GM12878 (cell line): ENCODE results near the gene CSTA. TPM values are rescaled to one million over a fixed set of nuclear protein-coding genes. Genes with fewer than 3 reads are reported as not detected.

ENCODE experiments used
- ATAC-seq: fragments of 200-7000 bp; cut with Tn5 transposase; 3 replicates; pipeline ENCODE4 v1.9.1; 2020; ENCODE audit warnings: mild to moderate bottlenecking, moderate library complexity
- BruUV-seq: library from RNA; stranded (reverse); fragments of 400-500 nt; replicated peaks from 2 replicates; lab custom pipeline; 2021; lab: Mats Ljungman, UMichigan
- CTCF ChIA-PET: fragments of 300-600 bp; sonication (Branson Sonifier 250); formaldehyde crosslinking; extraction: SDS; loops from one replicate; lab custom pipeline; 2021; ENCODE audit warnings: inconsistent platforms; lab: Yijun Ruan, JAX
- POLR2A ChIA-PET: fragments of 350-600 bp; formaldehyde crosslinking; extraction: SDS; loops from one replicate; lab custom pipeline; 2021; ENCODE audit warnings: inconsistent platforms; lab: Charles Lee
- RAD21 ChIA-PET: fragments of 300-600 bp; sonication (Branson Sonifier 250); formaldehyde crosslinking; loops from one replicate; lab custom pipeline; 2023; ENCODE audit warnings: antibody characterized with exemption; ENCODE audit not compliant: unreplicated experiment; lab: Charles Lee
- SMC1A ChIA-PET: fragments of 300-600 bp; sonication (Branson Sonifier 250); formaldehyde crosslinking; loops from one replicate; lab custom pipeline; 2023; ENCODE audit not compliant: unreplicated experiment, uncharacterized antibody; lab: Charles Lee
- DNase-seq: peaks from one replicate; pipeline ENCODE4 v3.0.0-alpha.2; 2011; ENCODE audit warnings: low read depth, low spot score
- FAIRE-seq: peaks from 3 replicates; lab custom pipeline; 2011; peaks lifted over from hg19 to GRCh38; lab: Jason Lieb, UNC
- H2AFZ ChIP-seq: 2 replicates; pipeline ENCODE4 v1.6.0; 2011; ENCODE audit warnings: low read depth, low read length, control low read depth; ENCODE audit not compliant: control insufficient read depth
- H3K27ac ChIP-seq: 2 replicates; pipeline ENCODE4 v1.5.1; 2011; ENCODE audit warnings: control low read depth; ENCODE audit not compliant: control insufficient read depth, insufficient read depth
- H3K27me3 ChIP-seq, 2 experiments: replicated peaks in 1 of 2; 2 replicates each; pipeline versions ENCODE4 v1.6.0 to v1.6.1; 2011; ENCODE audit warnings: low read length in 1 of 2; ENCODE audit not compliant: control insufficient read depth in 2 of 2, insufficient read depth in 2 of 2
- H3K36me3 ChIP-seq, 2 experiments: 2 replicates each; pipeline ENCODE4 v1.5.1; 2011; ENCODE audit warnings: low read length in 1 of 2; ENCODE audit not compliant: control insufficient read depth in 2 of 2, insufficient read depth in 2 of 2
- H3K4me1 ChIP-seq: 2 replicates; pipeline ENCODE4 v1.6.1; 2011; ENCODE audit warnings: mild to moderate bottlenecking, low read length, moderate library complexity, mixed read lengths; ENCODE audit not compliant: control insufficient read depth, insufficient read depth
- H3K4me2 ChIP-seq: 2 replicates; pipeline ENCODE4 v1.6.0; 2011; ENCODE audit warnings: control low read depth; ENCODE audit not compliant: control insufficient read depth, insufficient read depth
- H3K4me3 ChIP-seq: fragments of 200-600 bp; sonication (generic); 2 replicates; pipeline ENCODE4 v1.5.1; 2016
- H3K79me2 ChIP-seq: 2 replicates; pipeline ENCODE4 v1.6.0; 2011; ENCODE audit warnings: low read length; ENCODE audit not compliant: control insufficient read depth, insufficient read depth
- H3K9ac ChIP-seq: 2 replicates; pipeline ENCODE4 v1.8.0; 2011; ENCODE audit warnings: low read length, control low read depth, mixed read lengths; ENCODE audit not compliant: control insufficient read depth, insufficient read depth
- H3K9me3 ChIP-seq: replicated peaks from 3 replicates; pipeline ENCODE4 v1.5.1; 2011; ENCODE audit warnings: mild to moderate bottlenecking, low read length; ENCODE audit not compliant: control insufficient read depth, insufficient read depth
- H4K20me1 ChIP-seq: 2 replicates; pipeline ENCODE4 v1.6.0; 2011; ENCODE audit not compliant: control insufficient read depth, insufficient read depth
- BCL11A ChIP-seq: IDR thresholded peaks from 2 replicates; pipeline ENCODE4 v1.6.1; 2011; ENCODE audit warnings: low read depth, low read length
- CBX3 ChIP-seq: fragments of 200-600 bp; sonication (generic); IDR thresholded peaks from 2 replicates; pipeline ENCODE4 v1.6.1; 2016; ENCODE audit warnings: low read depth, borderline replicate concordance
- CBX5 ChIP-seq: sonication (generic); IDR thresholded peaks from 2 replicates; pipeline ENCODE4 v1.6.1; 2016; ENCODE audit warnings: low read depth, moderate library complexity, mild to moderate bottlenecking, inconsistent platforms
- CREB1 ChIP-seq: IDR thresholded peaks from 2 replicates; pipeline ENCODE4 v1.6.1; 2012; ENCODE audit warnings: low read depth, mild to moderate bottlenecking, inconsistent platforms
- CREM ChIP-seq: IDR thresholded peaks from 2 replicates; pipeline ENCODE4 v1.6.1; 2014; ENCODE audit warnings: antibody characterized with exemption, low read depth
- DPF2 ChIP-seq: fragments of 450-650 bp; IDR thresholded peaks from 2 replicates; pipeline ENCODE4 v1.6.1; 2017; ENCODE audit warnings: mild to moderate bottlenecking
- EED ChIP-seq: sonication (generic); IDR thresholded peaks from 2 replicates; pipeline ENCODE4 v1.6.1; 2016; ENCODE audit warnings: antibody characterized with exemption, low read depth
- GABPA ChIP-seq: IDR thresholded peaks from 2 replicates; pipeline ENCODE4 v1.6.1; 2014; ENCODE audit warnings: antibody characterized with exemption, low read depth, mild to moderate bottlenecking, inconsistent platforms
- GATAD2B ChIP-seq: fragments of 450-650 bp; conservative IDR thresholded peaks from 2 replicates; pipeline ENCODE4 v1.6.1; 2017; ENCODE audit warnings: low read depth, mild to moderate bottlenecking, moderate library complexity
- IKZF2 ChIP-seq, 2 experiments: fragments of 450-650 bp; IDR thresholded peaks; 2 replicates each; pipeline ENCODE4 v1.6.1; 2017; ENCODE audit warnings: mild to moderate bottlenecking in 2 of 2, moderate library complexity in 2 of 2
- JUNB ChIP-seq: IDR thresholded peaks from 2 replicates; pipeline ENCODE4 v1.6.1; 2016; ENCODE audit warnings: antibody characterized with exemption, mild to moderate bottlenecking
- MEF2B ChIP-seq: fragments of 450-650 bp; IDR thresholded peaks from 2 replicates; pipeline ENCODE4 v1.6.1; 2018; ENCODE audit warnings: mild to moderate bottlenecking, moderate library complexity; ENCODE audit not compliant: partially characterized antibody, poor library complexity, severe bottlenecking
- NFIC ChIP-seq: IDR thresholded peaks from 2 replicates; pipeline ENCODE4 v1.6.1; 2012; ENCODE audit warnings: low read depth, mild to moderate bottlenecking, inconsistent platforms, low read length, moderate library complexity
- NFXL1 ChIP-seq: fragments of 450-650 bp; IDR thresholded peaks from 2 replicates; pipeline ENCODE4 v1.6.1; 2017; ENCODE audit warnings: antibody characterized with exemption, mild to moderate bottlenecking, borderline replicate concordance
- POLR2AphosphoS5 ChIP-seq: IDR thresholded peaks from 2 replicates; pipeline ENCODE4 v1.6.1; 2011; ENCODE audit warnings: mild to moderate bottlenecking, low read length, inconsistent platforms
- RELA ChIP-seq: fragments of 450-650 bp; IDR thresholded peaks from 2 replicates; pipeline ENCODE4 v1.8.0; 2014; ENCODE audit warnings: borderline replicate concordance; ENCODE audit not compliant: partially characterized antibody
- RFX5 ChIP-seq: IDR thresholded peaks from 2 replicates; pipeline ENCODE4 v1.6.1; 2011; ENCODE audit warnings: low read depth, low read length, improper control_type of control experiment
- RUNX3 ChIP-seq: IDR thresholded peaks from 2 replicates; pipeline ENCODE4 v1.6.1; 2012; ENCODE audit warnings: low read length, inconsistent platforms
- ZSCAN29 ChIP-seq: fragments of 450-650 bp; IDR thresholded peaks from 2 replicates; pipeline ENCODE4 v1.6.1; 2017; ENCODE audit warnings: mild to moderate bottlenecking, moderate library complexity
- WGBS: methylation state at CpG from one replicate; pipeline ENCODE4 v1.1.6; 2016; ENCODE audit warnings: low lambda C conversion rate; ENCODE audit not compliant: insufficient replicate concordance, insufficient coverage; ENCODE audit errors: missing lambda C conversion rate; 5-methylcytosine and 5-hydroxymethylcytosine counted together
- in situ Hi-C: fragments of 300-500 bp; cut with MboI; formaldehyde crosslinking; loops from 9 replicates; pipeline ENCODE4 v1.14.3; 2018; ENCODE audit warnings: mixed read lengths
- intact Hi-C: fragments of 100-400 bp; cut with micrococcal nuclease; formaldehyde crosslinking; loops from one replicate; pipeline ENCODE4 v1.14.2; 2022; ENCODE audit not compliant: unreplicated experiment
- polyA plus RNA-seq, 11 experiments: library from polyadenylated mRNA; depleted of rRNA in 4 of 11; unstranded in 6 of 11; stranded (reverse) in 5 of 11; fragments of >200 nt; fragmentation: Nextera tagmentation in 4 of 11; fragmentation: Illumina TruSeq in 1 of 11; extraction: Ambion mirVana in 4 of 11; extraction: Trizol in 1 of 11; gene quantifications; 1 replicate in 1 of 11; 2 replicates in 10 of 11; pipeline versions ENCODE4 v1.2.1 to v1.2.3, GENCODE V29; 2011 to 2016; ENCODE audit warnings: inconsistent platforms in 2 of 11, missing spikeins in 2 of 11, low read depth in 1 of 11
- total RNA-seq, 4 experiments: library from RNA; depleted of rRNA in 3 of 4; stranded (reverse); fragments of >200 nt in 3 of 4; fragmentation: Illumina TruSeq in 1 of 4; extraction: Trizol in 1 of 4; gene quantifications; 2 replicates each; pipeline versions ENCODE4 v1.2.1 to v1.2.3, GENCODE V29; 2013 to 2021
- TF ChIP-seq, protein P1 (sequence below): IDR thresholded peaks from 2 replicates; pipeline ENCODE4 v1.6.1; 2012; ENCODE audit warnings: low read depth, low read length, improper control_type of control experiment
- TF ChIP-seq, protein P2 (sequence below): fragments of 450-650 bp; IDR thresholded peaks from 2 replicates; pipeline ENCODE4 v1.6.1; 2016; ENCODE audit warnings: mild to moderate bottlenecking

CSTA gene
- total and polyA plus RNA-seq, 10 of the 15 experiments (the other 5 are each of a cell fraction or from before 2014, with no cell fraction given), result 1.8 to 6.7 (median 3.4) TPM

DNA sequence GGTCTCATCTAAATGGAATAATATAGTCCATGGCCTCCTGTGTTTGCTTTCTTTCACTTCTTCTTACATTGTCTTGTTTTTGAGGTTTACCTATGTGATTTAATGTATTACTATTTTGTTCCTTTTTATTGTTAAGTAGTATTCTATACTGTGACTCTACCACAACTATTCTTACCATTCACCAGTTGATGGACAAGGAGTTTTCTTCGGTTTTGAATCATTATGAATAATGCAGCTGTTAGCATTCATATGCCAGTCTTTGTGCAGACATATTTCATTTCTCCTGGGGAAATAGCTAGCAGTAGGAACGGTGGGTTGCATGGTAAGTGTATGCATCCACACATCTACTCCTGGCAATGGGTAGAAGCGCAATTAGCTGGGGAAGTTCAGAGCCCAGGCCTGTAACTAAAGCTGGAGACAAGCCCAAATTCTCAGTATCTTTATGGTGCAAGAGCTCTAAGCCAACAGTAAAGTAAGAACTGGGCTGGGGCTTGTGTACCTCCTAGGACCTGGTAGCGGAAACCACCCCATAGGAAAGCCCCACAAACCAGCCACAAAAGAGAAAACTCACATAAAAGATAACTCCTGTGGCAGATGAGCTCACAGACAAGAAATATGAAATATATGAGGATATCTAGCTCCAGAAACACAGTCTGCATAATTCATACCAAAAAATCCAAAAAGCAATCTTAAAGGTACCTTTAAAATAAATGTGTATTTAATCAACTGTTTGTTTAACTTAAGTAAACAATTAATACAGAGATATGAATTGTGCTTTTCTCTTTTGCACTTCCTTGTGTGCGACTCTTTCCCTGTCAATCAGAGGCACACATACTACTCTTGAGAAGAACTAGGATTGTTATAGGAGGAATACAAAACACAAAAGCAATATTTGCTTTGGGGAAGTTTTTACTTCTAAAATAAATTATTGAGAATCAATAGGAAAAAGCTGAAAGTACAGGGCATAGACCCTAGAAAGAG is 2.7 kb upstream of the CSTA start:
- ChIA-PET POLR2A (interaction anchor here (0.5 to 2.2 kb wide), 17 partner anchors 9 to 311 kb away, joined by 3 to 26 read pairs (median 3); partner anchors contain the start of genes FAM162A, MIX23 and WDR5B), RAD21 (interaction anchor here (0.5 to 3.6 kb wide), 30 partner anchors 9 to 775 kb away, joined by 3 to 72 read pairs (median 4); partner anchors contain the start of genes FAM162A and MIX23), CTCF (interaction anchor here (0.6 to 7.2 kb wide), 17 partner anchors 11 to 247 kb away, joined by 3 to 80 read pairs (median 5); partner anchors contain the start of gene FAM162A), SMC1A (interaction anchor here (0.7 to 6.5 kb wide), 31 partner anchors 8 to 775 kb away, joined by 3 to 65 read pairs (median 4); partner anchors contain the start of gene WDR5B)
- in situ Hi-C loops (no loop called here), intact Hi-C loops (loop anchor here (2.0 kb wide), 1 partner anchor 16 kb away; no protein-coding TSS in a partner anchor)
- H3K36me3 ChIP-seq, result no peaks in the 10 kb centered on the region
- peak overlapping the region; percentile 84 for H3K27ac ChIP-seq
- H3K4me1 ChIP-seq, result peaks cover 37% of the 10 kb centered on the region
- DNase-seq (no peak), ATAC-seq (peak; percentile 92), FAIRE-seq (no peak)
- BruUV-seq, result no TSS peak
- H3K79me2 ChIP-seq, result no peaks in the 10 kb centered on the region
- H4K20me1 ChIP-seq, result no peaks in the 10 kb centered on the region
- H3K4me3 ChIP-seq, result no peak overlapping the region
- peak overlapping the region; percentile 72 for H3K4me2 ChIP-seq
- no peaks in the 10 kb centered on the region for H3K27me3 ChIP-seq
- peaks cover 2% of the 10 kb centered on the region; the same call in 1 of the 3 replicates for H3K9me3 ChIP-seq
- H2AFZ ChIP-seq, result peak overlapping the region; percentile 78
- H3K9ac ChIP-seq, result peak overlapping the region; percentile 31; the same call in 1 of the 2 replicates
- 34% methylated on average over 5 of the region's 5 CpGs for WGBS
- TF ChIP-seq POLR2AphosphoS5, result 0 out of 2 replicates have a peak, but pooled peaks have one; percentile 55
- no peak for TF ChIP-seq CBX3
- peak; percentile 86 for TF ChIP-seq RUNX3
- 0 out of 2 replicates have a peak, but pooled peaks have one; percentile 14 for TF ChIP-seq CREB1
- 0 out of 2 replicates have a peak, but pooled peaks have one; percentile 25 for TF ChIP-seq GATAD2B
- TF ChIP-seq, protein P1, sequence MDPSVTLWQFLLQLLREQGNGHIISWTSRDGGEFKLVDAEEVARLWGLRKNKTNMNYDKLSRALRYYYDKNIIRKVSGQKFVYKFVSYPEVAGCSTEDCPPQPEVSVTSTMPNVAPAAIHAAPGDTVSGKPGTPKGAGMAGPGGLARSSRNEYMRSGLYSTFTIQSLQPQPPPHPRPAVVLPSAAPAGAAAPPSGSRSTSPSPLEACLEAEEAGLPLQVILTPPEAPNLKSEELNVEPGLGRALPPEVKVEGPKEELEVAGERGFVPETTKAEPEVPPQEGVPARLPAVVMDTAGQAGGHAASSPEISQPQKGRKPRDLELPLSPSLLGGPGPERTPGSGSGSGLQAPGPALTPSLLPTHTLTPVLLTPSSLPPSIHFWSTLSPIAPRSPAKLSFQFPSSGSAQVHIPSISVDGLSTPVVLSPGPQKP, result no peak
- no peak for TF ChIP-seq RFX5
- TF ChIP-seq DPF2, result 0 out of 2 replicates have a peak, but pooled peaks have one; percentile 29
- TF ChIP-seq ZSCAN29, result no peak
- peak; percentile 73 for TF ChIP-seq NFIC
- TF ChIP-seq EED, result peak; percentile 74
- 0 out of 2 replicates have a peak, but pooled peaks have one; percentile 71 for TF ChIP-seq CBX5
- TF ChIP-seq, protein P2, sequence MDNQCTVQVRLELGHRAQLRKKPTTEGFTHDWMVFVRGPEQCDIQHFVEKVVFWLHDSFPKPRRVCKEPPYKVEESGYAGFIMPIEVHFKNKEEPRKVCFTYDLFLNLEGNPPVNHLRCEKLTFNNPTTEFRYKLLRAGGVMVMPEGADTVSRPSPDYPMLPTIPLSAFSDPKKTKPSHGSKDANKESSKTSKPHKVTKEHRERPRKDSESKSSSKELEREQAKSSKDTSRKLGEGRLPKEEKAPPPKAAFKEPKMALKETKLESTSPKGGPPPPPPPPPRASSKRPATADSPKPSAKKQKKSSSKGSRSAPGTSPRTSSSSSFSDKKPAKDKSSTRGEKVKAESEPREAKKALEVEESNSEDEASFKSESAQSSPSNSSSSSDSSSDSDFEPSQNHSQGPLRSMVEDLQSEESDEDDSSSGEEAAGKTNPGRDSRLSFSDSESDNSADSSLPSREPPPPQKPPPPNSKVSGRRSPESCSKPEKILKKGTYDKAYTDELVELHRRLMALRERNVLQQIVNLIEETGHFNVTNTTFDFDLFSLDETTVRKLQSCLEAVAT, result 0 out of 2 replicates have a peak, but pooled peaks have one; percentile 32
- 0 out of 2 replicates have a peak, but pooled peaks have one; percentile 20 for TF ChIP-seq CREM
- TF ChIP-seq RELA, result peak; percentile 82
- TF ChIP-seq NFXL1, result no peak
- TF ChIP-seq GABPA, result 0 out of 2 replicates have a peak, but pooled peaks have one; percentile 6
- peak; percentile 22 for TF ChIP-seq MEF2B
- peak; percentile 23 to 52; a peak in 2 of 4 replicates for TF ChIP-seq IKZF2 (IDR thresholded peaks at IDR 0.05)
- TF ChIP-seq JUNB, result peak; percentile 38
- TF ChIP-seq BCL11A, result peak; percentile 10; the same call in 1 of the 2 replicates
